WTC11 (cell line): ENCODE results near the gene DPYSL3. TPM values are rescaled to one million over a fixed set of nuclear protein-coding genes. Genes with fewer than 3 reads are reported as not detected.

Source experiments
- ATAC-seq: fragments of 200-7000 bp; cut with Tn5 transposase; 2 replicates; pipeline ENCODE4 v1.10.0; 2021; ENCODE audit warnings: mild to moderate bottlenecking, moderate library complexity
- CTCF ChIA-PET: fragments of 300-600 bp; sonication (Branson Sonifier 250); formaldehyde crosslinking; loops from one replicate; lab custom pipeline; 2021; ENCODE audit warnings: antibody characterized with exemption; lab: Charles Lee
- POLR2A ChIA-PET: fragments of 350-600 bp; sonication (Branson Sonifier 250); formaldehyde crosslinking; loops from one replicate; lab custom pipeline; 2021; ENCODE audit warnings: antibody characterized with exemption; lab: Charles Lee
- DNase-seq: peaks from one replicate; pipeline ENCODE4 v3.0.0; 2021; ENCODE audit warnings: low spot score
- H3K27ac Mint-ChIP-seq: 2 replicates; pipeline ENCODE4 v1.8.0; 2021; ENCODE audit warnings: mixed read lengths
- H3K27me3 Mint-ChIP-seq: 2 replicates; pipeline ENCODE4 v1.8.0; 2021; ENCODE audit warnings: low read depth, mild to moderate bottlenecking, moderate library complexity, mixed read lengths
- H3K36me3 Mint-ChIP-seq: 2 replicates; pipeline ENCODE4 v1.8.0; 2021; ENCODE audit warnings: mixed read lengths
- H3K4me1 Mint-ChIP-seq: 2 replicates; pipeline ENCODE4 v1.8.0; 2022; ENCODE audit warnings: mixed read lengths
- H3K4me3 Mint-ChIP-seq: 2 replicates; pipeline ENCODE4 v1.8.0; 2021; ENCODE audit warnings: mild to moderate bottlenecking, moderate library complexity, mixed read lengths
- H3K9me3 Mint-ChIP-seq: 2 replicates; pipeline ENCODE4 v1.8.0; 2021; ENCODE audit warnings: mixed read lengths
- CREM ChIP-seq: sonication (generic); formaldehyde crosslinking; IDR thresholded peaks from 2 replicates; pipeline ENCODE4 v1.8.1; 2022; ENCODE audit warnings: mild to moderate bottlenecking, missing genetic modification reagents, moderate library complexity
- FOXK1 ChIP-seq: sonication (generic); formaldehyde crosslinking; IDR thresholded peaks from 2 replicates; pipeline ENCODE4 v1.8.0; 2022; ENCODE audit warnings: mild to moderate bottlenecking, moderate library complexity, missing genetic modification reagents
- IRF2 ChIP-seq: sonication (generic); formaldehyde crosslinking; IDR thresholded peaks from 2 replicates; pipeline ENCODE4 v1.8.0; 2022; ENCODE audit warnings: low read depth, missing genetic modification reagents, borderline replicate concordance
- JAZF1 ChIP-seq: fragments of 250-450 bp; sonication (Bioruptor Pico); IDR thresholded peaks from 2 replicates; pipeline ENCODE4 v1.9.0; 2021; ENCODE audit warnings: moderate library complexity, mild to moderate bottlenecking, inconsistent platforms
- MYBL2 ChIP-seq: sonication (generic); formaldehyde crosslinking; IDR thresholded peaks from 2 replicates; pipeline ENCODE4 v1.8.1; 2023; ENCODE audit warnings: mild to moderate bottlenecking, moderate library complexity, missing genetic modification reagents
- NR1H2 ChIP-seq: sonication (generic); formaldehyde crosslinking; IDR thresholded peaks from 2 replicates; pipeline ENCODE4 v1.9.0; 2021; ENCODE audit warnings: mild to moderate bottlenecking, moderate library complexity, missing genetic modification reagents
- OVOL2 ChIP-seq: fragments of 250-450 bp; sonication (Bioruptor Pico); IDR thresholded peaks from 2 replicates; pipeline ENCODE4 v1.9.0; 2021; ENCODE audit warnings: mild to moderate bottlenecking, borderline replicate concordance
- SP1 ChIP-seq: sonication (generic); formaldehyde crosslinking; conservative IDR thresholded peaks from 2 replicates; pipeline ENCODE4 v1.8.1; 2022; ENCODE audit warnings: missing genetic modification reagents
- total RNA-seq: library from RNA; stranded (reverse); gene quantifications from 3 replicates; pipeline ENCODE4 v1.2.3, GENCODE V29; 2021
- TF ChIP-seq, protein P1 (sequence below): sonication (generic); formaldehyde crosslinking; IDR thresholded peaks from 2 replicates; pipeline ENCODE4 v1.8.1; 2023; ENCODE audit warnings: mild to moderate bottlenecking, missing genetic modification reagents, borderline replicate concordance
- TF ChIP-seq, protein P2 (sequence below): fragments of 250-450 bp; sonication (Bioruptor Pico); IDR thresholded peaks from 2 replicates; pipeline ENCODE4 v1.9.0; 2021; ENCODE audit warnings: moderate library complexity, mild to moderate bottlenecking, inconsistent platforms, borderline replicate concordance
- TF ChIP-seq, protein P3 (sequence below): sonication (generic); formaldehyde crosslinking; IDR thresholded peaks from 2 replicates; pipeline ENCODE4 v1.8.1; 2023; ENCODE audit warnings: mild to moderate bottlenecking, missing genetic modification reagents, moderate library complexity
- TF ChIP-seq, protein P4 (sequence below): fragments of 250-450 bp; sonication (Bioruptor Pico); IDR thresholded peaks from 2 replicates; pipeline ENCODE4 v2.1.2; 2022; ENCODE audit warnings: mild to moderate bottlenecking, moderate library complexity
- TF ChIP-seq, protein P5 (sequence below): sonication (generic); formaldehyde crosslinking; IDR thresholded peaks from 2 replicates; pipeline ENCODE4 v1.8.1; 2022; ENCODE audit warnings: mild to moderate bottlenecking, missing genetic modification reagents, moderate library complexity, borderline replicate concordance
- TF ChIP-seq, protein P6 (sequence below): sonication (generic); formaldehyde crosslinking; IDR thresholded peaks from 2 replicates; pipeline ENCODE4 v1.8.0; 2022; ENCODE audit warnings: missing genetic modification reagents
- TF ChIP-seq, protein P7 (sequence below): sonication (generic); formaldehyde crosslinking; IDR thresholded peaks from 2 replicates; pipeline ENCODE4 v1.8.1; 2023; ENCODE audit warnings: mild to moderate bottlenecking, missing genetic modification reagents
- TF ChIP-seq, protein P8 (sequence below): fragments of 250-450 bp; sonication (Bioruptor Pico); IDR thresholded peaks from 2 replicates; pipeline ENCODE4 v1.9.0; 2021; ENCODE audit warnings: mild to moderate bottlenecking
- TF ChIP-seq, protein P9 (sequence below): sonication (generic); formaldehyde crosslinking; IDR thresholded peaks from 2 replicates; pipeline ENCODE4 v1.8.1; 2023; ENCODE audit warnings: mild to moderate bottlenecking, missing genetic modification reagents

DPYSL3 gene
- total RNA-seq, 1 experiment from 2014 or later = 358 TPM

DNA sequence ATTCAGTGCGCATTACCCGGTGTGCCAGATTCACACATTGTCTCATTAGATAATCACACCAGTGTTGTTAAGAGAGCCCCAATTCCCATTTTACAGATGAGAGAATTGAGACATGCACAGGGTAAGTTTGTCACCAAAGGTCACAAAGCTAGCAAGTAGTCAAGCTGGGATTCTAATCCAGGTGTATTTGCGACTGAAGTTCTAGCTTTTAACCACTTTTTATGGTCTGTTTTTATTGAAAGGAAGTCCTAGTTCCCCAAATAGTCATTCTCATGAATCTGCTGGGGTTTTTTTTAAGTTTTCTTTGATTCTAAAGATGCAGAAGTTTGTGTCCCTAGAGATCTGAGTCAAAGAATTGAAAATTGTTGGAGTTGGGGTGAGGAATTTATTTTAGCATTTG lies 136.5 kb downstream of the DPYSL3 start (continued):
- TF ChIP-seq, protein P1, sequence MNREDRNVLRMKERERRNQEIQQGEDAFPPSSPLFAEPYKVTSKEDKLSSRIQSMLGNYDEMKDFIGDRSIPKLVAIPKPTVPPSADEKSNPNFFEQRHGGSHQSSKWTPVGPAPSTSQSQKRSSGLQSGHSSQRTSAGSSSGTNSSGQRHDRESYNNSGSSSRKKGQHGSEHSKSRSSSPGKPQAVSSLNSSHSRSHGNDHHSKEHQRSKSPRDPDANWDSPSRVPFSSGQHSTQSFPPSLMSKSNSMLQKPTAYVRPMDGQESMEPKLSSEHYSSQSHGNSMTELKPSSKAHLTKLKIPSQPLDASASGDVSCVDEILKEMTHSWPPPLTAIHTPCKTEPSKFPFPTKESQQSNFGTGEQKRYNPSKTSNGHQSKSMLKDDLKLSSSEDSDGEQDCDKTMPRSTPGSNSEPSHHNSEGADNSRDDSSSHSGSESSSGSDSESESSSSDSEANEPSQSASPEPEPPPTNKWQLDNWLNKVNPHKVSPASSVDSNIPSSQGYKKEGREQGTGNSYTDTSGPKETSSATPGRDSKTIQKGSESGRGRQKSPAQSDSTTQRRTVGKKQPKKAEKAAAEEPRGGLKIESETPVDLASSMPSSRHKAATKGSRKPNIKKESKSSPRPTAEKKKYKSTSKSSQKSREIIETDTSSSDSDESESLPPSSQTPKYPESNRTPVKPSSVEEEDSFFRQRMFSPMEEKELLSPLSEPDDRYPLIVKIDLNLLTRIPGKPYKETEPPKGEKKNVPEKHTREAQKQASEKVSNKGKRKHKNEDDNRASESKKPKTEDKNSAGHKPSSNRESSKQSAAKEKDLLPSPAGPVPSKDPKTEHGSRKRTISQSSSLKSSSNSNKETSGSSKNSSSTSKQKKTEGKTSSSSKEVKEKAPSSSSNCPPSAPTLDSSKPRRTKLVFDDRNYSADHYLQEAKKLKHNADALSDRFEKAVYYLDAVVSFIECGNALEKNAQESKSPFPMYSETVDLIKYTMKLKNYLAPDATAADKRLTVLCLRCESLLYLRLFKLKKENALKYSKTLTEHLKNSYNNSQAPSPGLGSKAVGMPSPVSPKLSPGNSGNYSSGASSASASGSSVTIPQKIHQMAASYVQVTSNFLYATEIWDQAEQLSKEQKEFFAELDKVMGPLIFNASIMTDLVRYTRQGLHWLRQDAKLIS (CRISPR knock-in tag) = no peak
- TF ChIP-seq, protein P2, sequence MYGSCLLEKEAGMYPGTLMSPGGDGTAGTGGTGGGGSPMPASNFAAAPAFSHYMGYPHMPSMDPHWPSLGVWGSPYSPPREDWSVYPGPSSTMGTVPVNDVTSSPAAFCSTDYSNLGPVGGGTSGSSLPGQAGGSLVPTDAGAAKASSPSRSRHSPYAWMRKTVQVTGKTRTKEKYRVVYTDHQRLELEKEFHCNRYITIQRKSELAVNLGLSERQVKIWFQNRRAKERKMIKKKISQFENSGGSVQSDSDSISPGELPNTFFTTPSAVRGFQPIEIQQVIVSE (CRISPR knock-in tag) = no peak
- TF ChIP-seq FOXK1 (CRISPR knock-in tag) (no peak), MYBL2 (CRISPR knock-in tag) (no peak), NR1H2 (CRISPR knock-in tag) (no peak), JAZF1 (CRISPR knock-in tag) (no peak), IRF2 (CRISPR knock-in tag) (no peak), OVOL2 (CRISPR knock-in tag) (no peak), CREM (CRISPR knock-in tag) (no peak)
- TF ChIP-seq, protein P3, sequence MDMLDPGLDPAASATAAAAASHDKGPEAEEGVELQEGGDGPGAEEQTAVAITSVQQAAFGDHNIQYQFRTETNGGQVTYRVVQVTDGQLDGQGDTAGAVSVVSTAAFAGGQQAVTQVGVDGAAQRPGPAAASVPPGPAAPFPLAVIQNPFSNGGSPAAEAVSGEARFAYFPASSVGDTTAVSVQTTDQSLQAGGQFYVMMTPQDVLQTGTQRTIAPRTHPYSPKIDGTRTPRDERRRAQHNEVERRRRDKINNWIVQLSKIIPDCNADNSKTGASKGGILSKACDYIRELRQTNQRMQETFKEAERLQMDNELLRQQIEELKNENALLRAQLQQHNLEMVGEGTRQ (CRISPR knock-in tag) = no peak
- TF ChIP-seq, protein P4, sequence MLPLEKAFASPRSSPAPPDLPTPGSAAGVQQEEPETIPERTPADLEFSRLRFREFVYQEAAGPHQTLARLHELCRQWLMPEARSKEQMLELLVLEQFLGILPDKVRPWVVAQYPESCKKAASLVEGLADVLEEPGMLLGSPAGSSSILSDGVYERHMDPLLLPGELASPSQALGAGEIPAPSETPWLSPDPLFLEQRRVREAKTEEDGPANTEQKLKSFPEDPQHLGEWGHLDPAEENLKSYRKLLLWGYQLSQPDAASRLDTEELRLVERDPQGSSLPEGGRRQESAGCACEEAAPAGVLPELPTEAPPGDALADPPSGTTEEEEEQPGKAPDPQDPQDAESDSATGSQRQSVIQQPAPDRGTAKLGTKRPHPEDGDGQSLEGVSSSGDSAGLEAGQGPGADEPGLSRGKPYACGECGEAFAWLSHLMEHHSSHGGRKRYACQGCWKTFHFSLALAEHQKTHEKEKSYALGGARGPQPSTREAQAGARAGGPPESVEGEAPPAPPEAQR (CRISPR knock-in tag) = no peak
- TF ChIP-seq, protein P5, sequence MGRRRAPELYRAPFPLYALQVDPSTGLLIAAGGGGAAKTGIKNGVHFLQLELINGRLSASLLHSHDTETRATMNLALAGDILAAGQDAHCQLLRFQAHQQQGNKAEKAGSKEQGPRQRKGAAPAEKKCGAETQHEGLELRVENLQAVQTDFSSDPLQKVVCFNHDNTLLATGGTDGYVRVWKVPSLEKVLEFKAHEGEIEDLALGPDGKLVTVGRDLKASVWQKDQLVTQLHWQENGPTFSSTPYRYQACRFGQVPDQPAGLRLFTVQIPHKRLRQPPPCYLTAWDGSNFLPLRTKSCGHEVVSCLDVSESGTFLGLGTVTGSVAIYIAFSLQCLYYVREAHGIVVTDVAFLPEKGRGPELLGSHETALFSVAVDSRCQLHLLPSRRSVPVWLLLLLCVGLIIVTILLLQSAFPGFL (CRISPR knock-in tag) = no peak

DNA sequence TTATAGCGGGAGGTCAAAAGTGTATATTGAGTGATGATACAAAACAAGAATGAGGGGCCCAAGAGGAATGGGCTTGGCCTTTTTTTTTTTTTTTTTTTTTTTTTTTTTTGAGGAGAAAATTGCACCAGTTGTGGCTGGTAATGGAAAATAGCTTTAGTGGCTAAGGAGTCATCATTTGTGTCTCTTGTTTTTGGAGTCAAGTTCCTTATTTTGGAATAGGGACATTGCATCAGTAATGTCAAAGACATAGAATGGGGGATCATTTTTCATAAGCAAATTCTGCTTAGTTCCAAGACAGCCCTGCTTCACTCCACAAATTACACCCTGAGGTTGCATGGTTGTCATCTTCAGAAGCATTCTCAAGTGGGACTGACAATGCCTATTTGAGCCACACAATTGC lies 137.7 kb downstream of the DPYSL3 start:
- H3K27ac Mint-ChIP-seq = no peak overlapping the region
- no peaks in the 10 kb centered on the region for H3K27me3 Mint-ChIP-seq
- H3K4me1 Mint-ChIP-seq = peaks cover 11% of the 10 kb centered on the region
- ChIA-PET POLR2A (no interaction called here), CTCF (interaction anchor here (0.6 to 1.0 kb wide), 4 partner anchors 25 to 411 kb away, joined by 3 to 6 read pairs (median 4); no protein-coding TSS in a partner anchor)
- DNase-seq = no peak
- ATAC-seq = no peak
- no peak overlapping the region for H3K4me3 Mint-ChIP-seq
- TF ChIP-seq, protein P6, sequence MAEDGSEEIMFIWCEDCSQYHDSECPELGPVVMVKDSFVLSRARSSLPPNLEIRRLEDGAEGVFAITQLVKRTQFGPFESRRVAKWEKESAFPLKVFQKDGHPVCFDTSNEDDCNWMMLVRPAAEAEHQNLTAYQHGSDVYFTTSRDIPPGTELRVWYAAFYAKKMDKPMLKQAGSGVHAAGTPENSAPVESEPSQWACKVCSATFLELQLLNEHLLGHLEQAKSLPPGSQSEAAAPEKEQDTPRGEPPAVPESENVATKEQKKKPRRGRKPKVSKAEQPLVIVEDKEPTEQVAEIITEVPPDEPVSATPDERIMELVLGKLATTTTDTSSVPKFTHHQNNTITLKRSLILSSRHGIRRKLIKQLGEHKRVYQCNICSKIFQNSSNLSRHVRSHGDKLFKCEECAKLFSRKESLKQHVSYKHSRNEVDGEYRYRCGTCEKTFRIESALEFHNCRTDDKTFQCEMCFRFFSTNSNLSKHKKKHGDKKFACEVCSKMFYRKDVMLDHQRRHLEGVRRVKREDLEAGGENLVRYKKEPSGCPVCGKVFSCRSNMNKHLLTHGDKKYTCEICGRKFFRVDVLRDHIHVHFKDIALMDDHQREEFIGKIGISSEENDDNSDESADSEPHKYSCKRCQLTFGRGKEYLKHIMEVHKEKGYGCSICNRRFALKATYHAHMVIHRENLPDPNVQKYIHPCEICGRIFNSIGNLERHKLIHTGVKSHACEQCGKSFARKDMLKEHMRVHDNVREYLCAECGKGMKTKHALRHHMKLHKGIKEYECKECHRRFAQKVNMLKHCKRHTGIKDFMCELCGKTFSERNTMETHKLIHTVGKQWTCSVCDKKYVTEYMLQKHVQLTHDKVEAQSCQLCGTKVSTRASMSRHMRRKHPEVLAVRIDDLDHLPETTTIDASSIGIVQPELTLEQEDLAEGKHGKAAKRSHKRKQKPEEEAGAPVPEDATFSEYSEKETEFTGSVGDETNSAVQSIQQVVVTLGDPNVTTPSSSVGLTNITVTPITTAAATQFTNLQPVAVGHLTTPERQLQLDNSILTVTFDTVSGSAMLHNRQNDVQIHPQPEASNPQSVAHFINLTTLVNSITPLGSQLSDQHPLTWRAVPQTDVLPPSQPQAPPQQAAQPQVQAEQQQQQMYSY (CRISPR knock-in tag) = no peak
- TF ChIP-seq, protein P7, sequence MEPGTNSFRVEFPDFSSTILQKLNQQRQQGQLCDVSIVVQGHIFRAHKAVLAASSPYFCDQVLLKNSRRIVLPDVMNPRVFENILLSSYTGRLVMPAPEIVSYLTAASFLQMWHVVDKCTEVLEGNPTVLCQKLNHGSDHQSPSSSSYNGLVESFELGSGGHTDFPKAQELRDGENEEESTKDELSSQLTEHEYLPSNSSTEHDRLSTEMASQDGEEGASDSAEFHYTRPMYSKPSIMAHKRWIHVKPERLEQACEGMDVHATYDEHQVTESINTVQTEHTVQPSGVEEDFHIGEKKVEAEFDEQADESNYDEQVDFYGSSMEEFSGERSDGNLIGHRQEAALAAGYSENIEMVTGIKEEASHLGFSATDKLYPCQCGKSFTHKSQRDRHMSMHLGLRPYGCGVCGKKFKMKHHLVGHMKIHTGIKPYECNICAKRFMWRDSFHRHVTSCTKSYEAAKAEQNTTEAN (CRISPR knock-in tag) = no peak
- TF ChIP-seq, protein P8, sequence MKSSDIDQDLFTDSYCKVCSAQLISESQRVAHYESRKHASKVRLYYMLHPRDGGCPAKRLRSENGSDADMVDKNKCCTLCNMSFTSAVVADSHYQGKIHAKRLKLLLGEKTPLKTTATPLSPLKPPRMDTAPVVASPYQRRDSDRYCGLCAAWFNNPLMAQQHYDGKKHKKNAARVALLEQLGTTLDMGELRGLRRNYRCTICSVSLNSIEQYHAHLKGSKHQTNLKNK (CRISPR knock-in tag) = no peak
- TF ChIP-seq, protein P9, sequence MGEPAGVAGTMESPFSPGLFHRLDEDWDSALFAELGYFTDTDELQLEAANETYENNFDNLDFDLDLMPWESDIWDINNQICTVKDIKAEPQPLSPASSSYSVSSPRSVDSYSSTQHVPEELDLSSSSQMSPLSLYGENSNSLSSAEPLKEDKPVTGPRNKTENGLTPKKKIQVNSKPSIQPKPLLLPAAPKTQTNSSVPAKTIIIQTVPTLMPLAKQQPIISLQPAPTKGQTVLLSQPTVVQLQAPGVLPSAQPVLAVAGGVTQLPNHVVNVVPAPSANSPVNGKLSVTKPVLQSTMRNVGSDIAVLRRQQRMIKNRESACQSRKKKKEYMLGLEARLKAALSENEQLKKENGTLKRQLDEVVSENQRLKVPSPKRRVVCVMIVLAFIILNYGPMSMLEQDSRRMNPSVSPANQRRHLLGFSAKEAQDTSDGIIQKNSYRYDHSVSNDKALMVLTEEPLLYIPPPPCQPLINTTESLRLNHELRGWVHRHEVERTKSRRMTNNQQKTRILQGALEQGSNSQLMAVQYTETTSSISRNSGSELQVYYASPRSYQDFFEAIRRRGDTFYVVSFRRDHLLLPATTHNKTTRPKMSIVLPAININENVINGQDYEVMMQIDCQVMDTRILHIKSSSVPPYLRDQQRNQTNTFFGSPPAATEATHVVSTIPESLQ = no peak
- TF ChIP-seq FOXK1 (CRISPR knock-in tag) (no peak), SP1 (no peak)
- TF ChIP-seq, protein P3 (CRISPR knock-in tag) = no peak
- peaks cover 5% of the 10 kb centered on the region; the same call in 1 of the 2 replicates for H3K9me3 Mint-ChIP-seq
- H3K36me3 Mint-ChIP-seq = no peaks in the 10 kb centered on the region
